Hematopoietic multipotent progenitor cell (in vitro differentiated cells): Measurements from ENCODE around the gene CENPB. TPM values are rescaled to one million over a fixed set of nuclear protein-coding genes. Genes with fewer than 3 reads are reported as not detected.

Experiments used
- DNase-seq, 3 donors: peaks; one replicate each; pipeline ENCODE4 v3.0.0-alpha.2; 2011 to 2015; ENCODE audit warnings: low read depth in 2 of 3, low spot score in 2 of 3
- total RNA-seq: library from RNA; depleted of rRNA; stranded (reverse); fragments of >200 nt; gene quantifications from one replicate; pipeline ENCODE4 v1.2.3, GENCODE V29; 2012

Gene CENPB
- total RNA-seq, 1 donor: 65.2 TPM

- DNase-seq: no peak
Measured at GRCh38 chr20:3812259-3812681, 25.7 kb upstream of the CENPB start.

- DNase-seq: peak; percentile 82 to 95 (median 94)
Measured at GRCh38 chr20:3811467-3812258, 25.1 kb upstream of the CENPB start.

- no peak for DNase-seq
Measured at GRCh38 chr20:3808544-3808943, 22.0 kb upstream of the CENPB start.

DNA sequence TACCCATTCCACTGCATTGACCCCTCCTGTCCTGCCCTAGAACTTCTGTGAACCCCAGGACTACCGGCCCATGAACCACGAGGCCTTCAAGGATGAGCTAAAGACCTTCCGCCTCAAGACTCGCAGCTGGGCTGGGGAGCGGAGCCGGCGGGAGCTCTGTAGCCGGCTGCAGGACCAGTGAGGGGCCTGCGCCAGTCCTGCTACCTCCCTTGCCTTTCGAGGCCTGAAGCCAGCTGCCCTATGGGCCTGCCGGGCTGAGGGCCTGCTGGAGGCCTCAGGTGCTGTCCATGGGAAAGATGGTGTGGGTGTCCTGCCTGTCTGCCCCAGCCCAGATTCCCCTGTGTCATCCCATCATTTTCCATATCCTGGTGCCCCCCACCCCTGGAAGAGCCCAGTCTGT is 18.2 kb upstream of the CENPB start:
- no peak for DNase-seq

DNA sequence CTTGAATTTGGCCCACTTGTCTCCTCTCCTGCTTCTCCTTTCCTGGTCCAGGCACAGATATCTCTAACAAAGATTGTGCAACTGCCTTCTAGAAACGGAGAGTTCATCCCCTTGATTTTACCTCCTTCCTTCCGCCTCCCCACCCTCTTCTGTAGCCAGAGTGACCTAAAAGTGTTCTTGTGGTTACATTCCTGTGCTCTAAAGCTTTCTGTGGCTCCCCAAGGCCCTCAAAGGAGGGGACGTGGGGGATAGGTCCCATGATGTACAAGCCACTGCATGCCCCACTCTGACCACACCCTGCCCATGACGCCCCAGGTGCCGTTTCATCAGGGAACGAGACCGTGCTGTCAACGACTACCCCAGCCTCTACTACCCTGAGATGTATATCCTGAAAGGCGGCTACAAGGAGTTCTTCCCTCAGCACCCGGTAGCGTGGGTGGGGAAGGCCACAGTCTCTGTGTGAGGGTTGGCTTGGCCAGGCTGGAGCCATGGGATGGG is 17.8 kb upstream of the CENPB start:
- DNase-seq: no peak

DNA sequence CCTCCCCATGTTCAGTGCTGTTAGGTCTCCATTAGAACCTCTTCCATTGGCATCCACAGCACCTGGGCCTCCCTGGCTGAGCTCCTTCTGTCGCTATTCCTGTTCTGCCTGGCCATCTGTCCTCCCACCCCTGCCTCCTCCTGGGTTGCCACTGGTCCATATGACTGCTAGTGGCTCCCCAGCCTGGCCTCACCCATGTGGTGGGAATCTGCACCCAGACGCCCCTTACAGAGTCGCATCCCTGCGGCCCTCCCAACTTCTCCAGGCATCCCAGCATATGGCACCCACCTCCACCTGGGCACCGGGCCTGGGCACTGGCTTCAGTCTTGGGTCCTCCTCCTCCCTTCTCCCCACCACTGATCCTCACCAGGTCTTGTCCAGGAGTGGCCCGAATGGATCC is 17.3 kb upstream of the CENPB start:
- DNase-seq: no peak

DNA sequence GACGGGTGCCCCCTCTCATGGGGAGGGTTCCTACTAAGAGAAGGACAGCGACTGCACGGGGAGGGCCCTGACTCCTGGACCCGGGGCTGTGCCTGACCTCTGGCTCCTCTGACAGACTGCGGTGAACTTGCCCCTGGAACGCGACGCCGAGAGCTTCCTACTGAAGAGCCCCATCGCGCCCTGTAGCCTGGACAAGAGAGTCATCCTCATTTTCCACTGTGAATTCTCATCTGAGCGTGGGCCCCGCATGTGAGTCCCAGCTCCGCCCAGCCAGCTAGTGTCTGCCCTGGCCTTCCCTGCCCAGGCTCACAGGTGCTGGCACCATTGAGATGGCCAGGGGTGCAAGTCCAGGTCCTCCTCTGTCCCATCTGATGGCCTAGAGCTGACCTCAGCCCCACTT is 16.7 kb upstream of the CENPB start:
- no peak for DNase-seq

- no peak for DNase-seq
Measured at GRCh38 chr20:3802524-3803239, 16.1 kb upstream of the CENPB start.

- no peak for DNase-seq
Measured at GRCh38 chr20:3801846-3802245, 15.3 kb upstream of the CENPB start.

- no peak for DNase-seq
Measured at GRCh38 chr20:3801299-3801698, 14.8 kb upstream of the CENPB start.

DNA sequence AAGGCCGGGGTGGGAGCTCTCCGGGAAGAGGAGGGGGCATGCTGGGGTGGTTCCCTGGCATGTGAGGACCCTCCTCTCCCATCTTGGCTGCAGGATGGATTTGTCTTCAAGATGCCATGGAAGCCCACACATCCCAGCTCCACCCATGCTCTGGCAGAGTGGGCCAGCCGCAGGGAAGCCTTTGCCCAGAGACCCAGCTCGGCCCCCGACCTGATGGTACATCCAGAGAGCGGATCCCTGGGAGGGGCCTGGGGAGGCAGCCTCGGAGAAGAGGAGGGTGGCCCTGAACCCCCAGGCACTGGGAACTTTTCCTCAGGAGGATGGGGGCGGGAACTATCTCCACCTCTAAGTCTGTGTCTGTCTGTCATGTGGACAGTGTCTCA is 14.3 kb upstream of the CENPB start:
- no peak for DNase-seq

- DNase-seq: no peak
Measured at GRCh38 chr20:3800256-3800877, 13.8 kb upstream of the CENPB start.

DNA sequence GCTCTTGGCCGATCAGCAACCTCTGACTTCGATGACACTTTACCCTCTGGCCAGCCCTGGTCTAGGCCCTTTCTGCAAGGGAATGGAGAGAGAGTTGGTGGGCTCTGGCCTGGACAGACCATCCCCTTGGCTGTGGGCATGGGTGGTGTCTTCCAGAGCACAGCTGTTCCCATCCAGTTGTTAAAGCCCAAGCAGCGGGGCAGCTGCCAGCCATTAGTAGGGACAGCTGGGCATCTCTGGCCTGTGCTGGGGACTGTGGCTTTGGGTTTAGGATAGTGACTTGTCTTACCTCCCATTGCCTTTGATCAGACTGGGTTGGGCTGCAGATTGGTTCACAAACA is 12.3 kb upstream of the CENPB start:
- no peak for DNase-seq

DNA sequence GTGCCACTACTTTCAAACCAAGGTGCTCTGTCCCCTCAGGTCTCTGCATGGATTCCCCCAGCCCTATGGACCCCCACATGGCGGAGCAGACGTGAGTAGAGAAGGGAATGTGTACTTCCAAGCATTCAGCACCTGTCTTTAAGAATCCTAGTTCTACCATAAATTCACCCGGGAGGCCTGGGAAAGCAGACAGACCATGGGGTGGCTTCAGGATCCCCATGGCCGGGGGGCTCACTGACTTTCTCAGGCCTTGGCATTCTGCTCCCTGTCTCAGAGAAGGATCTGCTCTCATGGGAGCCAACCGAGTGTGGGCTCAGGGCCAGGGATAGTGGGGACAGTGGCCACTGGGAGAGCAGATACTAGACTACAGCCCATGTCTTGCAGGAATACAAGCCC is 11.8 kb upstream of the CENPB start:
- no peak for DNase-seq

GRCh38 chr20:3797592-3798372 is 11.2 kb upstream of the CENPB start:
- no peak for DNase-seq

DNA sequence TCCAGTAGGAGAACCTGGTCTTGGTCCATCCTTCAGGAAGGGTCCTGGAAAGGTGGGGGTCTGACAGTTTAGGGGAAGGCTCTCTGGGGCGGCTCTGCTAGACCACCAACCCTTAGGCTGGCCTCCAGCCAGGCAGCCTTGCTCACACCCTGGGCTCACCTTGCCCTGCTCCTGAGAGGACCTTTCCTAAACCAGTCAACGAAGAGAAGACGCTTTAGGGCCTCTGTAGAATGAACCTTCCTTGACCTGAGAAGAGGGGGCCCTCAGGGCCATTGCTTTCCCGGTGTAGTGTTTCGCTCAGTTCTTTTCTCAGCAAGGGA is 10.6 kb upstream of the CENPB start:
- no peak for DNase-seq

DNA sequence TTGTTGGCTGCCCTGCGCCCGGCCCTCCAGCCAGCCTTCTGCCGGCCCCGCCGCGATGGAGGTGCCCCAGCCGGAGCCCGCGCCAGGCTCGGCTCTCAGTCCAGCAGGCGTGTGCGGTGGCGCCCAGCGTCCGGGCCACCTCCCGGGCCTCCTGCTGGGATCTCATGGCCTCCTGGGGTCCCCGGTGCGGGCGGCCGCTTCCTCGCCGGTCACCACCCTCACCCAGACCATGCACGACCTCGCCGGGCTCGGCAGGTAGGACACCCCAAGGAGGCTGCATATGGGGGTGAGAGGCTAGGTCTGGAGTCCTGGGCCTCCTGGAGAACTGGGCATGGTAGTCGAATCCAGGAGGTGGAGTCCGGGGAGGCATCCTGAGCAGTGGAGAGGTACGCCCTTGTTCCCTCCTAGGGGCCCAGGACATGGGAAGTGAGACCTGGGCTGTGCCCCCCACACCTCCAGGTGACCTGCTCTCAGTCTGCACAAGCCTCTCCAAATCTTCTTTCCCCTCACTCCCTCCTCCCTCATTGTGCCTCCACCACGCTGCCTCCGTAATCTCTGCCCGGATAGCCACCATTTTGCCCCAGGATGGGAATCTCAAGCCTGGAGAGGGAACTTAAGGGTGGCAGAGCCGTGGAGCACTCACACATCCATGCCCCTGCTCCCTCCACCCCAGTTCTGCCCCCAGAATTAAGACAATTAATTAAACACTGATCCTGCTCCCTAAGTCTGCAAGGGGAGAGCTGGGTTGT is 10.1 kb upstream of the CENPB start:
- DNase-seq: no peak

DNA sequence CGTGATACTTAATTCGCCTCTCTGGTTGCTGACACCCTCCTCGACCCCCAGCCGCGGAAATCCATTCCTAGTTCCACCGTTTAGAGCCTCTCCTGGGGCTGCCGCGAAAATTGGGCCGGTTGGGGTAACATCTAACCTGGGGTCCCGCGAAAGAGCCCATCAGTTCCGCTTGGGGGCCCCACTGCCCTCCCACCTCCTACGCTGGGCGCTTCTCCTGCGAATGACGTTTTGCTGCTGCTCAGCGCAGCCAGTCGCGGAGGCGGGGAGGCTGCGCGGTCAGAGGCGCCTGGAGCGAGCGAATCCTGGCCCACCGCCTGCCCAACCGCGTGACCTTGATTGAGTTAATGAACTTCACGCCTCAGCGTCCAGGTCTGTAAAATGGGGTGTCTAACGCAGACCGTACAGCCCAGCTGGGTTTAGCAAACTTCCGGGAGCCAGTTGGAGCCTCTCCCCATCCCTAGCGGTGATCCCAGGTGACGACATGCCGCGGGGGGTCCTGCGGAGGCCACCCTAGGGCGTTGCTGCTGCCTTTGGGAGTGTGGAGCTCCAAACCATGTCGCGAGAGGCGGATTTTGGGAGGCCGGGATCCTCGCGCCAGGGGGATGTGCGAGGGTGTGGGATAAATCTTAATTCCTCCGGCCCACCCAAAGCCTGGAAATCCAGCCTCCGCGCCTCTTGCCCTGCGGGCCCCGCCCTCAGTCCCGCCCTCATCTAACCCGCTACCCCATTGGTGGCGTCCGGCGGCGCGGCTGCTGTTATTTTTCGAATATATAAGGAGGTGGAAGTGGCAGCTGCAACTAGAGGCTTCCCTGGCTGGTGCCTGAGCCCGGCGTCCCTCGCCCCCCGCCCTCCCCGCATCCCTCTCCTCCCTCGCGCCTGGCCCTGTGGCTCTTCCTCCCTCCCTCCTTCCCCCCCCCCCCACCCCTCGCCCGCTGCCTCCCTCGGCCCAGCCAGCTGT is 9.2 kb upstream of the CENPB start, which contains the start of gene CDC25B:
Gene CDC25B (plus strand): TSS at position 800 of the 958 bp plus-strand sequence. CDS start 222 bp downstream, outside the sequence.
- peak; percentile 71 to 91 (median 81) for DNase-seq
